Retina (tissue), 1 donor: Measurements from ENCODE around the gene CYP26A1.
"Not testable (repeated sequence)": the region's sequence is repeated elsewhere in the genome, so short reads cannot be mapped to it uniquely, and the experiment has no call there.

Source experiments
- DNase-seq: peaks from one replicate; pipeline ENCODE4 v3.0.0-alpha.2; 2016

The CYP26A1 gene

GRCh38 chr10:93081318-93081717 lies 7.6 kb downstream of the CYP26A1 start:
- no peak for DNase-seq

- no peak for DNase-seq
Observed at GRCh38 chr10:93081834-93082233, 8.1 kb downstream of the CYP26A1 start.

- no peak for DNase-seq
Observed at GRCh38 chr10:93083743-93084539, 10.2 kb downstream of the CYP26A1 start.

- no peak for DNase-seq
Observed at GRCh38 chr10:93085272-93085859, 11.7 kb downstream of the CYP26A1 start.

- DNase-seq: no peak
Observed at GRCh38 chr10:93086289-93086688, 12.6 kb downstream of the CYP26A1 start.

- no peak for DNase-seq
Observed at GRCh38 chr10:93087846-93088245, 14.2 kb downstream of the CYP26A1 start.

GRCh38 chr10:93088466-93088865 lies 14.8 kb downstream of the CYP26A1 start:
- no peak for DNase-seq

GRCh38 chr10:93090619-93091018 lies 16.9 kb downstream of the CYP26A1 start:
- no peak for DNase-seq

- no peak for DNase-seq
Observed at GRCh38 chr10:93091960-93092359, 18.3 kb downstream of the CYP26A1 start.

GRCh38 chr10:93095225-93095624 lies 21.5 kb downstream of the CYP26A1 start:
- no peak for DNase-seq

GRCh38 chr10:93096901-93097300 lies 23.2 kb downstream of the CYP26A1 start:
- no peak for DNase-seq

- no peak for DNase-seq
Observed at GRCh38 chr10:93097386-93097785, 23.7 kb downstream of the CYP26A1 start.

- DNase-seq: no peak
Observed at GRCh38 chr10:93098816-93099215, 25.1 kb downstream of the CYP26A1 start.

- no peak for DNase-seq
Observed at GRCh38 chr10:93099670-93100069, 26.0 kb downstream of the CYP26A1 start.

GRCh38 chr10:93101148-93101547 lies 27.5 kb downstream of the CYP26A1 start:
- not testable (repeated sequence) for DNase-seq

GRCh38 chr10:93103953-93104352 lies 30.3 kb downstream of the CYP26A1 start:
- no peak for DNase-seq

GRCh38 chr10:93106631-93107072 lies 33.0 kb downstream of the CYP26A1 start:
- no peak for DNase-seq

- no peak for DNase-seq
Observed at GRCh38 chr10:93110472-93111146, 36.9 kb downstream of the CYP26A1 start.

- no peak for DNase-seq
Observed at GRCh38 chr10:93113042-93113441, 39.3 kb downstream of the CYP26A1 start.

- peak; percentile 28 for DNase-seq
Observed at GRCh38 chr10:93115661-93116383, 42.1 kb downstream of the CYP26A1 start.

GRCh38 chr10:93121311-93121710 lies 47.6 kb downstream of the CYP26A1 start:
- no peak for DNase-seq

GRCh38 chr10:93123766-93124165 lies 50.1 kb downstream of the CYP26A1 start:
- no peak for DNase-seq
